ENCODE measurements around the gene KMT5B. TPM values are rescaled to one million over a fixed set of nuclear protein-coding genes. Genes with fewer than 3 reads are reported as not detected.
A peak's percentile ranks its signal among the peaks of the same experiment; 100 is the strongest.

Gene KMT5B
- polyA plus RNA-seq, 3 donors = 10.6 to 19.2 (median 16.8) TPM

GRCh38 chr11:68135161-68135560 is 77.9 kb downstream of the KMT5B start:
- no peak overlapping the region for H3K27ac ChIP-seq (ENCODE audit: low read depth, low read length)
- 62 to 99% (median 63%) methylated on average over 3 of the region's 3 CpGs for WGBS, 3 donors

- H3K27ac ChIP-seq (ENCODE audit: low read depth, low read length) = no peak overlapping the region
- WGBS, 3 donors = 85 to 92% (median 87%) methylated on average over 2 of the region's 2 CpGs
Measured at GRCh38 chr11:68133761-68134160, 79.3 kb downstream of the KMT5B start.

GRCh38 chr11:68130121-68130520 is 83.0 kb downstream of the KMT5B start:
- no peak overlapping the region for H3K27ac ChIP-seq (ENCODE audit: low read depth, low read length)
- WGBS, 3 donors = 78 to 92% (median 91%) methylated on average over 1 of the region's 1 CpG

GRCh38 chr11:68128682-68129327 is 84.3 kb downstream of the KMT5B start:
- H3K27ac ChIP-seq (ENCODE audit: low read depth, low read length) = no peak overlapping the region
- 12 to 24% (median 15%) methylated on average over 15 of the region's 15 CpGs for WGBS, 3 donors

GRCh38 chr11:68127714-68128681 is 85.1 kb downstream of the KMT5B start:
- H3K27ac ChIP-seq (ENCODE audit: low read depth, low read length) = no peak overlapping the region
- 12 to 13% (median 13%) methylated on average over 34 to 48 of the region's 48 CpGs for WGBS, 3 donors

GRCh38 chr11:68125164-68125563 is 87.9 kb downstream of the KMT5B start:
- WGBS, 3 donors = 73 to 80% (median 78%) methylated on average over 4 of the region's 4 CpGs
- H3K27ac ChIP-seq (ENCODE audit: low read depth, low read length) = no peak overlapping the region

- WGBS, 3 donors = 48 to 89% (median 84%) methylated on average over 9 of the region's 9 CpGs
- no peak overlapping the region for H3K27ac ChIP-seq (ENCODE audit: low read depth, low read length)
Measured at GRCh38 chr11:68122936-68123539, 90.1 kb downstream of the KMT5B start.

GRCh38 chr11:68121067-68121899 is 91.8 kb downstream of the KMT5B start, which contains the start of gene CHKA:
CHKA (minus strand) TSS chr11:68121388; CDS start chr11:68121177, 211 bp downstream.
- WGBS, 3 donors = 0% methylated on average over 57 to 106 of the region's 107 CpGs
- peak within 1 kb of the TSS; percentile 97 for H3K27ac ChIP-seq (ENCODE audit: low read depth, low read length)

GRCh38 chr11:68120273-68121066 is 92.6 kb downstream of the KMT5B start:
- WGBS, 3 donors = 1 to 3% (median 1%) methylated on average over 30 to 67 of the region's 73 CpGs
- H3K27ac ChIP-seq (ENCODE audit: low read depth, low read length) = peak overlapping the region; percentile 69

GRCh38 chr11:68118706-68119448 is 94.2 kb downstream of the KMT5B start:
- 23 to 47% (median 38%) methylated on average over 4 of the region's 4 CpGs for WGBS, 3 donors

GRCh38 chr11:68117853-68118470 is 95.1 kb downstream of the KMT5B start:
- H3K27ac ChIP-seq (ENCODE audit: low read depth, low read length) = no peak overlapping the region
- 79 to 86% (median 82%) methylated on average over 11 of the region's 11 CpGs for WGBS, 3 donors

More at GRCh38 chr11:68118706-68119448, 94.2 kb downstream of the KMT5B start:
- peak overlapping the region; percentile 49 for H3K27ac ChIP-seq (ENCODE audit: low read depth, low read length)

GRCh38 chr11:68116974-68117373 is 96.1 kb downstream of the KMT5B start:
- 38 to 89% (median 71%) methylated on average over 3 of the region's 3 CpGs for WGBS, 3 donors
- H3K27ac ChIP-seq (ENCODE audit: low read depth, low read length) = no peak overlapping the region

- no peak overlapping the region for H3K27ac ChIP-seq (ENCODE audit: low read depth, low read length)
Measured at GRCh38 chr11:68116126-68116525, 97.0 kb downstream of the KMT5B start.

GRCh38 chr11:68115285-68115684 is 97.8 kb downstream of the KMT5B start:
- WGBS, 3 donors = 66 to 78% (median 66%) methylated on average over 1 of the region's 1 CpG
- H3K27ac ChIP-seq (ENCODE audit: low read depth, low read length) = no peak overlapping the region

More at GRCh38 chr11:68116126-68116525, 97.0 kb downstream of the KMT5B start:
- 89 to 95% (median 89%) methylated on average over 7 of the region's 7 CpGs for WGBS, 3 donors

GRCh38 chr11:68113986-68114385 is 99.1 kb downstream of the KMT5B start:
- 40 to 50% (median 43%) methylated on average over 3 of the region's 3 CpGs for WGBS, 3 donors
- H3K27ac ChIP-seq (ENCODE audit: low read depth, low read length) = no peak overlapping the region

GRCh38 chr11:68107689-68108088 is 105.4 kb downstream of the KMT5B start:
- WGBS, 3 donors = 46 to 75% (median 71%) methylated on average over 10 of the region's 10 CpGs
- no peak overlapping the region for H3K27ac ChIP-seq (ENCODE audit: low read depth, low read length)
